Urinary bladder (tissue), 4 donors: ENCODE data around the gene F9. TPM values are rescaled to one million over a fixed set of nuclear protein-coding genes. Genes with fewer than 3 reads are reported as not detected.
"Not testable (repeated sequence)": the region's sequence is repeated elsewhere in the genome, so short reads cannot be mapped to it uniquely, and the experiment has no call there.

Source experiments
- DNase-seq: peaks from one replicate; pipeline ENCODE4 v3.0.0-alpha.2; 2015; ENCODE audit errors: extremely low spot score
- H3K27ac ChIP-seq: one replicate; pipeline ENCODE4 v1.5.1; 2013; ENCODE audit warnings: low read depth, mild to moderate bottlenecking, moderate library complexity
- H3K36me3 ChIP-seq: one replicate; pipeline ENCODE4 v1.6.1; 2013; ENCODE audit warnings: mild to moderate bottlenecking, moderate library complexity; ENCODE audit not compliant: insufficient read depth
- H3K4me1 ChIP-seq: one replicate; pipeline ENCODE4 v1.6.1; 2013; ENCODE audit warnings: mild to moderate bottlenecking, moderate library complexity; ENCODE audit not compliant: insufficient read depth
- H3K4me3 ChIP-seq: one replicate; pipeline ENCODE4 v1.5.1; 2013; ENCODE audit warnings: low read depth, low read length
- WGBS: extraction: QIAGEN DNeasy Blood & Tissue Kit; methylation state at CpG from one replicate; pipeline ENCODE4 v1.1.7; 2013; 5-methylcytosine and 5-hydroxymethylcytosine counted together
- polyA plus RNA-seq: library from polyadenylated mRNA; stranded (reverse); fragments of 200-250 nt; gene quantifications from one replicate; pipeline ENCODE4 v1.2.3, GENCODE V29; 2013
- total RNA-seq: library from RNA; depleted of rRNA; stranded (reverse); fragments of >200 nt; gene quantifications from one replicate; pipeline ENCODE4 v1.2.3, GENCODE V29; 2014
- donor health status: healthy with polysubstance abuse.
- donor health status: healthy.

The F9 gene
- not detected for total RNA-seq
- 0.20 TPM for polyA plus RNA-seq

GRCh38 chrX:139530550-139530949, at the start of gene F9:
Gene F9 (plus strand): TSS chrX:139530739. CDS start chrX:139530765, 26 bp downstream.
- Histone ChIP-seq H3K36me3 (no peaks in the 10 kb centered on the region), H3K4me1 (no peaks in the 10 kb centered on the region), H3K4me3 (no peak within 1 kb of the TSS), H3K27ac (no peak within 1 kb of the TSS)
- WGBS = 85% methylated on average over 4 of the region's 4 CpGs
- DNase-seq = no peak

DNA sequence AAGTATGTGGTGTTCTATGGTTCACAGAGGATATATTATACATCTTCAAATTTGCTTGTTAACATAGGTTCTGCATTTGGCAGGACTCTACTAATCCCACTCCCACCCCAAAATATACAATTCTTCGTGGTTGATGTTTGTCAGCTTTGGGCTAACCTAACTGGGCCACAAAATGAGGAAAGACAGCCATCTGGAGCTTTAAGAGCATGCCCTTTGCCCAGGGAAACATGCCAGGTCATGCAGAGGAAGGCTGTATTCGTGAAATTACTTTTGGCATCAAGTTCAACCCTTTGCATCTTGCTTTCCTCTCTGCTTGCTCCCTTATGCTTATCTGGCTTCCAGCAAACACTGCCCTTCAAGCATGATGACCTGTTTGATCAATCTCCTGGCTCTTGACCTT, 46.8 kb upstream of the F9 start:
- no peak for DNase-seq
- no peak overlapping the region for H3K4me3 ChIP-seq
- H3K4me1 ChIP-seq = no peaks in the 10 kb centered on the region
- WGBS = 27% methylated on average over 2 of the region's 2 CpGs
- H3K36me3 ChIP-seq = no peaks in the 10 kb centered on the region
- H3K27ac ChIP-seq = no peak overlapping the region

GRCh38 chrX:139484591-139484990, 45.9 kb upstream of the F9 start:
- Histone ChIP-seq H3K36me3 (no peaks in the 10 kb centered on the region), H3K4me1 (no peaks in the 10 kb centered on the region), H3K4me3 (no peak overlapping the region), H3K27ac (no peak overlapping the region)
- no peak for DNase-seq
- 19% methylated on average over 2 of the region's 2 CpGs for WGBS

- H3K4me1 ChIP-seq = no peaks in the 10 kb centered on the region
- WGBS = 53% methylated on average over 5 of the region's 5 CpGs
- DNase-seq = no peak
- no peaks in the 10 kb centered on the region for H3K36me3 ChIP-seq
- no peak overlapping the region for H3K4me3 ChIP-seq
- no peak overlapping the region for H3K27ac ChIP-seq
Measured at GRCh38 chrX:139495324-139495723, 35.2 kb upstream of the F9 start.

GRCh38 chrX:139506333-139506732, 24.2 kb upstream of the F9 start:
- no peaks in the 10 kb centered on the region for H3K36me3 ChIP-seq
- H3K4me3 ChIP-seq = no peak overlapping the region
- no peaks in the 10 kb centered on the region for H3K4me1 ChIP-seq
- no peak overlapping the region for H3K27ac ChIP-seq
- no peak for DNase-seq

DNA sequence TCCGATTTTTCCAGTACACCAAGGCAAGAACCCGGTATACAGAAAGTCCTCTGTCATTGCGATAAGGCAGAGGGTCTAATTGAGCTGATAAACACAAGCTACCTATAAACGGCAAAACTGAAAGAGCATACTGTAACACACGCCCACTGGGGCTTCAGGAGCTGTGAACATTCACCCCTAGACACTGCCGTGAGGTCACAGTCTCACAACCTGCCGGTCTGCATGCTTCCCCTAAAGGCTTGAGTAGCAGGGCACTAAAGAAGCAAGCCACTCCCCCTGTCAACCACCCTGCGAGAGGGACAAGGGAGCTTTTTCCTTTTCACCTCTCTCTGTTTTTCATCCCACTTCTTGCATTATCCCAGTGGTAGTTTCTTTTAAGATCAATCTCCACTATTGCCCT, 22.4 kb upstream of the F9 start:
- no peak for DNase-seq
- 53% methylated on average over 8 of the region's 8 CpGs for WGBS
- Histone ChIP-seq H3K4me1 (no peaks in the 10 kb centered on the region), H3K4me3 (no peak overlapping the region), H3K27ac (no peak overlapping the region), H3K36me3 (no peaks in the 10 kb centered on the region)

DNA sequence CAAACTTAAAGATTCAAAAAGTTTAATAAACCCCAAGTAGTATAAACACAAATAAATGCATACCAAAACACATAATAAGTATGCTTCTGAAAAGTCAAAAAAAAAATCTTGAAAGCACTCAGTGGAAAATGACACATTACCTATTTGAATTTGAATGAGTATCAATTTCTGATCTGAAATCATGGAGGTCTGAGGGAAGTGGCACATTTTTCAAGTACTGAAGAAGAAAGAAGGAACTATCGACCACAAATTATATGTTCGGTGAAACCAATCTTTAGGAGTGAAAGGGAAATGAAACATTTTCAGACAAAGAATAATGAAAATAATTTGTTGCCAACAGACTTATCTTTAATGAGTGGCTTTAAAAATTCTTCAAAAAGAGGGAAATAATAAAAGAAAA, 12.1 kb upstream of the F9 start:
- Histone ChIP-seq H3K4me3 (no peak overlapping the region), H3K36me3 (no peaks in the 10 kb centered on the region), H3K27ac (no peak overlapping the region), H3K4me1 (no peaks in the 10 kb centered on the region)
- DNase-seq = no peak
- 96% methylated on average over 2 of the region's 2 CpGs for WGBS

DNA sequence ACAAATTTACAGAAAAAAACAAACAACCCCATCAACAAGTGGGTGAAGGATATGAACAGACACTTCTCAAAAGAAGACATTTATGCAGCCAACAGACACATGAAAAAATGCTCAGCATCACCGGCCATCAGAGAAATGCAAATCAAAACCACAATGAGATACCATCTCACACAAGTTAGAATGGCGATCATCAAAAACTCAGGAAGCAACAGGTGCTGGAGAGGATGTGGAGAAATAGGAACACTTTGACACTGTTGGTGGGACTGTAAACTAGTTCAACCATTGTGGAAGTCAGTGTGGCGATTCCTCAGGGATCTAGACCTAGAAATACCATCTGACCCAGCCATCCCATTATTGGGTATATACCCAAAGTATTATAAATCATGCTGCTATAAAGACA, 1.7 kb upstream of the F9 start:
- 79% methylated on average over 3 of the region's 3 CpGs for WGBS
- DNase-seq, H3K36me3 ChIP-seq, H3K27ac ChIP-seq, H3K4me3 ChIP-seq, H3K4me1 ChIP-seq: not testable (repeated sequence)

GRCh38 chrX:139532834-139533233, 2.3 kb downstream of the F9 start:
- WGBS = 85% methylated on average over 4 of the region's 4 CpGs
- Histone ChIP-seq H3K4me3 (no peak overlapping the region), H3K27ac (no peak overlapping the region), H3K4me1 (no peaks in the 10 kb centered on the region), H3K36me3 (no peaks in the 10 kb centered on the region)
- no peak for DNase-seq

DNA sequence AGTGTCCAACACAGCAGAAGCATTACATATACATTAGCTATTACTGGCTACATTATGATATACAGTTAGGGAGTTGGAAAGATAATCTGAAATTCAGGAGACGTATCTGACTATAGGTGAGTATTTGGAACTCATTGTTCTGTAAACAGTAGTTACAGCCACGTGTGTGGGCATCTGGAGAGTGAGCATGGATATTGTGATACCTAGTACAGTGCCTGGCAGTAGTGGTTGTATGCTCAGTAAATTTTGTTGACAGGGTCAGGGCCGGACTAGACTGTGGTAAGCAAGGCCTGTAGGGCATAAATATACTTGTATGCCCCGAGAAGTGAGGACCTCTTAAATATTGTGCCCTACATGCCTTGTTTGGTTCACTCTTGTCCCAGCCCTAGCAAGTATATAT, 2.9 kb downstream of the F9 start:
- H3K4me1 ChIP-seq = no peaks in the 10 kb centered on the region
- no peak overlapping the region for H3K27ac ChIP-seq
- WGBS = 70% methylated on average over 4 of the region's 4 CpGs
- DNase-seq = no peak
- no peaks in the 10 kb centered on the region for H3K36me3 ChIP-seq
- no peak overlapping the region for H3K4me3 ChIP-seq

GRCh38 chrX:139538907-139539790, 8.6 kb downstream of the F9 start:
- no peak overlapping the region for H3K4me3 ChIP-seq
- H3K4me1 ChIP-seq = no peaks in the 10 kb centered on the region
- DNase-seq = no peak
- H3K27ac ChIP-seq = no peak overlapping the region
- H3K36me3 ChIP-seq = no peaks in the 10 kb centered on the region
- WGBS = 49% methylated on average over 3 of the region's 3 CpGs

GRCh38 chrX:139542652-139543051, 12.1 kb downstream of the F9 start:
- H3K27ac ChIP-seq = no peak overlapping the region
- DNase-seq = no peak
- no peaks in the 10 kb centered on the region for H3K36me3 ChIP-seq
- no peaks in the 10 kb centered on the region for H3K4me1 ChIP-seq
- 45% methylated on average over 1 of the region's 1 CpG for whole genome bisulfite sequencing
- H3K4me3 ChIP-seq = no peak overlapping the region

DNA sequence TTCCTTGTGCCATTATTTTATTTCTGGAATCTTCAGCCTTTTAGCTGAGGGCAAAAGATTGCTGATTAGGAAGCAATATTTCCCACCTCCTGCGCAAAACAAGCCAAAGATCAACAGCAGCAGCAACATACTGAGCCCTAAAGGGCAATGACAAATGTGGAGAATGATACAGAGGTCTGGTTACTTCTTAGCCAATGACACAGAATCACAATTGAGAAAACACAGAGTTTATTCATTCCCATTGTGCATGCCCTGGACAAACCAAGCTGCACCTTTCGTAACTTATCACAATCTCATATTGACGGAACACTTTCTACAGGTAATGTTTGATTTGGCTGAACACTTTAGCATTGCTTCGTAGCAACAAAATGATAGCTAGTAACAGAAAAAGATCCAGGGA, 13.4 kb downstream of the F9 start:
- Histone ChIP-seq H3K36me3 (no peaks in the 10 kb centered on the region), H3K4me3 (no peak overlapping the region), H3K27ac (no peak overlapping the region), H3K4me1 (no peaks in the 10 kb centered on the region)
- DNase-seq = no peak
- WGBS = 90% methylated on average over 4 of the region's 4 CpGs

GRCh38 chrX:139544591-139544990, 14.1 kb downstream of the F9 start:
- DNase-seq = no peak
- Histone ChIP-seq H3K4me3 (no peak overlapping the region), H3K36me3 (no peaks in the 10 kb centered on the region), H3K27ac (no peak overlapping the region), H3K4me1 (no peaks in the 10 kb centered on the region)
- WGBS = 76% methylated on average over 3 of the region's 3 CpGs

- no peak overlapping the region for H3K4me3 ChIP-seq
- H3K27ac ChIP-seq = no peak overlapping the region
- H3K36me3 ChIP-seq = no peaks in the 10 kb centered on the region
- H3K4me1 ChIP-seq = no peaks in the 10 kb centered on the region
- DNase-seq = no peak
Measured at GRCh38 chrX:139554376-139554775, 23.8 kb downstream of the F9 start.
